HL-60 (cell line): Measurements from ENCODE around the gene NONO.

Experiments used
- CTCF ChIP-seq: IDR thresholded peaks from one replicate; pipeline ENCODE4 v1.5.1; 2011; ENCODE audit warnings: low read length, control low read depth, inconsistent platforms; ENCODE audit not compliant: insufficient read depth
- GABPA ChIP-seq: IDR thresholded peaks from 2 replicates; pipeline ENCODE4 v1.6.1; 2012; ENCODE audit warnings: low read depth
- POLR2AphosphoS5 ChIP-seq: IDR thresholded peaks from 2 replicates; pipeline ENCODE4 v1.6.1; 2012; ENCODE audit warnings: low read depth

DNA sequence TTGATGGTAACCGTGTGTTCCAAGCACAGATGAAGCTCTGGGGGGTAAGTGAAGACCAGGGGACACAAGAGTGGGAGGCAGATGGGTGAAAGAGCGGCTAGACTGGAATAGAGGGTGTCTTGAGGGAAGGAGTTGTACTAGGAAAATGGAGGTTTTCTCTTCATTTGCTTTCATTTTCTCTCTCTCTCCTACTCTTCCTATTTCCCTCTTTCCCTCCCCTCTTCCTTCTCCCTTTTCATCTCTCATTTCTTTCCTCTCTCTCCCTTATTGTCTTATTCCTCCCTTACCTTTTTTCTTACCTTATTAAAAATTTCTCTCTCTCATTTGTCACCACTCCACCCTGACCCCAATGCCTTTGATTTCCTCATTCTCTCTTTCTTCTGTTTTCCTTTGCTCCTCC lies 21.1 kb downstream of the NONO start:
- TF ChIP-seq CTCF (no peak), GABPA (no peak), POLR2AphosphoS5 (no peak)
